ENCODE results near the gene TCF20.

GRCh38 chr22:42236268-42236667 lies 34.2 kb downstream of the TCF20 start:
- TF ChIP-seq, protein P1, sequence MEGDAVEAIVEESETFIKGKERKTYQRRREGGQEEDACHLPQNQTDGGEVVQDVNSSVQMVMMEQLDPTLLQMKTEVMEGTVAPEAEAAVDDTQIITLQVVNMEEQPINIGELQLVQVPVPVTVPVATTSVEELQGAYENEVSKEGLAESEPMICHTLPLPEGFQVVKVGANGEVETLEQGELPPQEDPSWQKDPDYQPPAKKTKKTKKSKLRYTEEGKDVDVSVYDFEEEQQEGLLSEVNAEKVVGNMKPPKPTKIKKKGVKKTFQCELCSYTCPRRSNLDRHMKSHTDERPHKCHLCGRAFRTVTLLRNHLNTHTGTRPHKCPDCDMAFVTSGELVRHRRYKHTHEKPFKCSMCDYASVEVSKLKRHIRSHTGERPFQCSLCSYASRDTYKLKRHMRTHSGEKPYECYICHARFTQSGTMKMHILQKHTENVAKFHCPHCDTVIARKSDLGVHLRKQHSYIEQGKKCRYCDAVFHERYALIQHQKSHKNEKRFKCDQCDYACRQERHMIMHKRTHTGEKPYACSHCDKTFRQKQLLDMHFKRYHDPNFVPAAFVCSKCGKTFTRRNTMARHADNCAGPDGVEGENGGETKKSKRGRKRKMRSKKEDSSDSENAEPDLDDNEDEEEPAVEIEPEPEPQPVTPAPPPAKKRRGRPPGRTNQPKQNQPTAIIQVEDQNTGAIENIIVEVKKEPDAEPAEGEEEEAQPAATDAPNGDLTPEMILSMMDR (IDR thresholded peaks at IDR 0.05): no peak
- no peak for TF ChIP-seq POLR2AphosphoS5 (IDR thresholded peaks at IDR 0.05)

Measured in esophagus muscularis mucosa (tissue), 3 donors.